Large intestine (tissue), 3 donors: ENCODE measurements around the gene KAT6B. TPM values are rescaled to one million over a fixed set of nuclear protein-coding genes. Genes with fewer than 3 reads are reported as not detected.
"Not testable (repeated sequence)": the region's sequence is repeated elsewhere in the genome, so short reads cannot be mapped to it uniquely, and the experiment has no call there.

Experiments
- DNase-seq, 2 donors: peaks; one replicate each; pipeline versions ENCODE4 v3.0.0 to v3.0.0-alpha.2; 2013
- H3K27ac ChIP-seq: one replicate; pipeline ENCODE4 v1.5.1; 2013; ENCODE audit warnings: low read length
- H3K27me3 ChIP-seq: 2 replicates; pipeline ENCODE4 v1.6.1; 2013; ENCODE audit warnings: low read length; ENCODE audit not compliant: control insufficient read depth, insufficient read depth
- H3K36me3 ChIP-seq: 2 replicates; pipeline ENCODE4 v1.6.1; 2013; ENCODE audit warnings: low read length; ENCODE audit not compliant: control insufficient read depth, insufficient read depth
- H3K4me1 ChIP-seq: one replicate; pipeline ENCODE4 v1.6.1; 2013; ENCODE audit warnings: low read length; ENCODE audit not compliant: control insufficient read depth, insufficient read depth
- H3K4me3 ChIP-seq: one replicate; pipeline ENCODE4 v1.5.1; 2013; ENCODE audit warnings: low read length
- H3K9me3 ChIP-seq: one replicate; pipeline ENCODE4 v1.6.1; 2013; ENCODE audit warnings: mild to moderate bottlenecking, low read depth, low read length, moderate library complexity; ENCODE audit not compliant: control insufficient read depth
- WGBS: methylation state at CpG from one replicate; pipeline ENCODE4 v1.1.5; 2013; ENCODE audit warnings: low lambda C conversion rate; ENCODE audit not compliant: insufficient coverage; 5-methylcytosine and 5-hydroxymethylcytosine counted together
- polyA plus RNA-seq: library from polyadenylated mRNA; unstranded; fragments of 120-200 nt; gene quantifications from one replicate; pipeline ENCODE4 v1.2.1, GENCODE V29; 2013

The KAT6B gene
- polyA plus RNA-seq, 1 donor: 16.4 TPM

DNA sequence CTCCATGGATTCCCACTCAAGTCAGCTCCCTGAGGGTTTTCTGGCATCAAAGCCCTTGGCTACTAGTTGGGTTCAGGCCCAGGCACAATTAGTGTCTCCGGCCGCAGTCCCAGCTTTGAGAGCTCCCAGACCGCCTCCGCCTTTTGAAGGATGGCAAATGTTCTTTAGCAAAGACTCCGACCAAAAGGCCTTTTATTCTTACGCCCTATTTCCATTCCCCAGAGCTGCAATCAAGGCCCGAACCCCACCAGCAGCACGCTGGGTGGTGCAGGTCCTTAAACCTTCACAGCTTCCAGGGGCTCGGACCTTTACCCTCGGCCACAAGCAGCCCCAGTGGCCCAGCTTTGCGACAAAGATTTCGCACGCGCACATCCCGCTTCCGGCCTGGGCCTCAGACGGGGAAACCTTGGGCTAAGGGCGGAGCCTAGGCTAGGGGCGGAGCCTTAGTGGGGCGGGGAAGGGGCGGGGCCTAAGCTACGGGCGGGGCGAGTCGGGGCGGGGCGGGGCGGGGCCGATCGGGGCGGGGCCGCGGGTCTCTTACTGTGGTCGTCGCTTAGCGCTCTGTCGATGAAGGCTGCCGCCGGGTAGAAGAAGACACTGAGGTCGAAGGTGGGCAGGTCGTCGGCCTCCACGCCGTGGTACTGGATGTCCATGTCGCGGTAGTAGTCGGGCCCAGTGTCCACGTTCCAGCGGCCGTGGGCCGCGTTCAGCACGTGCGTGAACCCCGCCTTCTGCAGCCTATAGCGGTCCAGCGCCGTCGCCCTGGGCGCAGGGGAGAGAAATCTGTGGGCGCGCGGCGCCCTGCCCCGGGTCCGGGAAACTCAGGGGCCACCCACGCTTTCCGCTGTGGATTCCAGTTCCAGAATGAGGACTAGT, 217.1 kb downstream of the KAT6B start:
- Histone ChIP-seq H3K27ac (no peak overlapping the region), H3K4me3 (no peak overlapping the region), H3K4me1 (no peaks in the 10 kb centered on the region), H3K27me3 (peaks cover 8% of the 10 kb centered on the region), H3K36me3 (no peaks in the 10 kb centered on the region), H3K9me3 (peaks cover 7% of the 10 kb centered on the region)
- DNase-seq: no peak
- no CpG with 5 or more reads among the region's 68 CpGs for WGBS

DNA sequence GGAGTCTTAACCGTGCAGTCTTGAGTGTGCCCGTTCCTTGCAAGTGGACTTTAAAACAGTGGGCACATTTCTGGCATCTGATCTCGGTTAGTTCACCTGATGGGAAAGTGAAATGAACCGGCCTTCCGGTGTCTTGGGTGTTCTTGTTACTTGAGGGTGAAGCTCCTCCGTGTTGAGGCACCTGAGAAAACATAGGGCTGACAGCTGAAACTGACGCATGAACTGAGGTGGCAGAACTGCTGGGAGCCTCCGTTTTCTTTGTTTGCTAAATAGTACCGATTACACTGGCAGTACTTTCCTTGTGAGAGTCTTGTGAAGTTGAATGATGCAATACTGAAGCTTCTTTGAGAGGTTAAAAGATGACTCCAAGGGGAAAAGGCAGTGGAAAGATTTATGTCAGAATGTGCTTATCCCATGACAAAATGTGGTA, 222.3 kb downstream of the KAT6B start:
- no peaks in the 10 kb centered on the region for H3K4me1 ChIP-seq
- whole genome bisulfite sequencing: 33% methylated on average over 1 of the region's 9 CpGs
- no peak overlapping the region for H3K27ac ChIP-seq
- H3K9me3 ChIP-seq: peaks cover 3% of the 10 kb centered on the region
- H3K36me3 ChIP-seq: no peaks in the 10 kb centered on the region
- no peak for DNase-seq
- H3K27me3 ChIP-seq: peaks cover 6% of the 10 kb centered on the region
- H3K4me3 ChIP-seq: no peak overlapping the region

DNA sequence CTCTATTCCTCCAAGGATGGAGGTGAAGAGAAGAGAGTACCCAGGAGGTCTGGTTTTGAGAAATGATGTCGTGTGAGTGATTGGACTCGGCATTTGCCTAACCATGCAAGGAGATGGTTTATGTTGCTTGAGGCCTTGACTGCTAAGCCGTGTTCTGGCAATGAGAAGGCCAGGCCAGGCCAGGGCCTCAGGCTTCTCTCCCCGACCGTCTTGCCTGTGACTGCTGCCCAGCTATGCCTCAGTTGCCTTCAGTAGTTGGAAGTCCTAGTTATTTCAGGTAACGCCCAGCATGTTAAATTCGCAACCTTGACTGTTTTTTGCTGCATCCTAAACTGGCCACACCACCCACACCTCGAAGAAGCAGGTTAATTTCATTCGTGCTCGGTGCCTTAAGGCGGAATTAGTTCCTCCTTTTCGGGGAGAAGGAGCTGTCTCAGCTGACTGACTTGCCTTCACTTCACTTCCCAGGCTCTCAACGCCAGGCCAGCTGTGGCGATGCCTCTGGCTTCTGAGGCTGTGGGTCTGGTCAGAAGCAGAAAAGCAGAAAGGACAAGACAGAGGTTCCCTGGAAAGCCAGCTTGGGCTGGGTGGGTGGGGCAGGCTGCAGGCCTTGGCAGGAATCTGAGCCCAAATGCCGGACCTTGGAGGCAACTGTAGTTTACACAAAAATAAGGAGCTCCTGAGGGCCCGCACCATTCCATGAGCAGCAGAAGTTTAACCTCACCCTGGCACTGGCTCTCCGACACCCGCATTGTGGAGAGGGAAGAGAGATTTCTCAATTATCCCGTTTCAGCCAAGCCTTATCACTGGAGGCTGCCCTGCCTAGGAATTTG, 223.1 kb downstream of the KAT6B start:
- no peak overlapping the region for H3K27ac ChIP-seq
- no peak for DNase-seq

DNA sequence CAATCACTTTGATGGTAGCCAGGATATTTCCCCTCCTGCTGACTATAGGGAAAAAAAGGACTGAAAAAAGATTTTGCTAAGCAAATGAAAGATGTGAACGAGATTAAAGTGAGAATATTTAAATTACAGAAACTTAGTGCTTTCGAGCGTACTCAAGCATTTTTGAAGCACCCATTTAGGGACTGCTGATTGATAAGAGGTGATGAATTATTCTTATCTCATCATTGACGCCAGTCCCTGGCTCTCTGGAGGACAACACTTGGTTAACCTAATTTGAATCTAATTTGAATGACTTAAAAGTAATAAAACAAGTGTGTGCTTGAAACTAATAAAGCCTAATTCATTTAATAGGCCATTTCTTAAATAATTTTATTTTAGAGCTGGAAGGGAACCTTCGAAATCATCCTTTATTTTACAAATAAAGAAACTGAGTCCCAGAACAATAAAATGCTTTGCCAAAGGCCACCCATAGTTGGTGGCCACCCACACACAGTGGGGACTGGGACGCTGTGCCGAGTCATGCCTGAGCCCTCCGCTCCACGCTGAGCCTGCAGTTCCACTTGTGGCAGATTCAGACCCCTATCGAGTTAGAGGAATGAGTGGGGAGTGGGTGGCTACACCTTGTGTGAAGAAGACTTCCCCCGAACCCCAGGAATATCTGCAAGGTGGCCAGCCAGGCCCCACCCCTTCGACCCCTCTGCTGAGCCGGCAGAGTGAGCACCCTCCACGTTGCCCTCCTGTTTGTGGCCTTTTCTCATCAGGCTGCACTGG, 223.9 kb downstream of the KAT6B start:
- H3K27me3 ChIP-seq: no peaks in the 10 kb centered on the region

More for the DNA sequence above, 223.1 kb downstream of the KAT6B start:
- no CpG with 5 or more reads among the region's 19 CpGs for WGBS
- Histone ChIP-seq H3K4me3 (no peak overlapping the region), H3K4me1 (no peaks in the 10 kb centered on the region), H3K27me3 (no peaks in the 10 kb centered on the region), H3K9me3 (no peaks in the 10 kb centered on the region), H3K36me3 (no peaks in the 10 kb centered on the region)

DNA sequence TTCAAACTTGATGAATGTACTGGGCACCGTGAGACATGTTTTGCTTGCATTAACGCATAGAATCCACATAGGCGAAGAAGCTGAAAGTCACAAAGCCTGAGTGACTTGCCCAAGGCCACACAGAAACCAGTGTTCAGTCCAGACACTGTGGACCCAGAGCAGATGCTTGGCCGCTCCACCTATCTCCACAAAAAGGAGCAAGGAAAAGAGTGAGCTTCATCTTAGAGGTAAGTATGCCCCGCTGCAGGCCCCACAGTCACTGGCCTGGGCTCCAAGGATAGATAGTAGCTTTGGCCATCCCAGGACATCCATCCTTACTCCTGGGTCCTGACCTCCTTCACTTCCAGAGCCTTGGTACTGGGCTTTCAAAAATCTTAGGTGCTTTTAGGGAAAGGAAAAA, 224.9 kb downstream of the KAT6B start:
- Histone ChIP-seq H3K9me3 (no peaks in the 10 kb centered on the region), H3K4me3 (no peak overlapping the region), H3K4me1 (no peaks in the 10 kb centered on the region), H3K27ac (no peak overlapping the region), H3K27me3 (no peaks in the 10 kb centered on the region), H3K36me3 (no peaks in the 10 kb centered on the region)
- no peak for DNase-seq
- no CpG with 5 or more reads among the region's 5 CpGs for WGBS

More for the DNA sequence above, 223.9 kb downstream of the KAT6B start:
- DNase-seq: no peak
- Histone ChIP-seq H3K9me3 (no peaks in the 10 kb centered on the region), H3K36me3 (no peaks in the 10 kb centered on the region), H3K27ac (no peak overlapping the region), H3K4me3 (no peak overlapping the region), H3K4me1 (no peaks in the 10 kb centered on the region)
- 83% methylated on average over 1 of the region's 14 CpGs for WGBS

DNA sequence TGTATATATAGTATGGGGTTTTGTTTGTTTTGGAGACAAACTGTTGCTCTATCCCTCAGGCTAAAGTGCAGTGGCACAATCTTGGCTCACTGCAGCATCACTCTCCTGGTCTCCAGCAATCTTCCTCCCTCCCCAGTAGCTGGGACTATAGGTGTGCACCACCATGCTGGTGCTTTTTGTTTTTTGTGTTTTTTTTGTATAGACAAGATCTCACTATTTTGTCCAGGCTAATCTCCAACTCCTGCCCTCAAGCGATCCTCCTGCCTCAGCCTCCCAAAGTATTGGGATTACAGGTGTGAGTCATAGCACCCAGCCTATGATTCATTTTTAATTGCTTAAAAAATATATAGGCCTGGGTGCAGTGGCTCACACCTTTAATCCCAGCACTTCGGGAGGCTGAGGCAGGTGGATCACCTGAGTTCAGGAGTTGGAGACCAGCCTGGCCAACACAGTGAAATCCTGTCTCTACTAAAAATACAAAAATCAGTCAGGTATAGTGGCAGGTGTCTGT, 229.6 kb downstream of the KAT6B start:
- H3K9me3 ChIP-seq, H3K4me3 ChIP-seq, H3K27ac ChIP-seq, H3K4me1 ChIP-seq, H3K27me3 ChIP-seq, H3K36me3 ChIP-seq, DNase-seq: not testable (repeated sequence)
- WGBS: no CpG with 5 or more reads among the region's 2 CpGs

DNA sequence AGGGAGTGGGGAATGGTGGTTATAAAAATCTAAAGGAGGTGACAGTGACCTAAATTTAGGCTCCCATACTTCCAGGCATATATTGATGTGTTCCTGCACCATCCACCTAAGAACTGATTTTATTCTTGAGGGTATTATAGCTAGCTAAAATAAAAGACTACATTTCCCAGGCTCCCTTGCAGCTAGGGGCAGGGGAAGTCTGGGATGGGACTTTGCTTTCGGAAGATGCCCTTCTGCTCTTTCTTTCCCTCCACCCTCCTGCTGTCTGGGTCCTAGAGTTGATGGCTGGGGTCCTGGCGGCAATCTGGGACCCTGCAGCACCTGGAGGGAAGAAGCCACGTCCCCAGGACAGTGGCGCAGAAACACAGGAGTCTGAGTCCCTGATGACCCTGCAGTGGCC, 231.3 kb downstream of the KAT6B start:
- H3K4me3 ChIP-seq: no peak overlapping the region
- WGBS: no CpG with 5 or more reads among the region's 4 CpGs
- no peaks in the 10 kb centered on the region for H3K4me1 ChIP-seq
- no peaks in the 10 kb centered on the region for H3K36me3 ChIP-seq
- no peaks in the 10 kb centered on the region for H3K9me3 ChIP-seq
- H3K27ac ChIP-seq: no peak overlapping the region
- DNase-seq: no peak
- H3K27me3 ChIP-seq: no peaks in the 10 kb centered on the region

DNA sequence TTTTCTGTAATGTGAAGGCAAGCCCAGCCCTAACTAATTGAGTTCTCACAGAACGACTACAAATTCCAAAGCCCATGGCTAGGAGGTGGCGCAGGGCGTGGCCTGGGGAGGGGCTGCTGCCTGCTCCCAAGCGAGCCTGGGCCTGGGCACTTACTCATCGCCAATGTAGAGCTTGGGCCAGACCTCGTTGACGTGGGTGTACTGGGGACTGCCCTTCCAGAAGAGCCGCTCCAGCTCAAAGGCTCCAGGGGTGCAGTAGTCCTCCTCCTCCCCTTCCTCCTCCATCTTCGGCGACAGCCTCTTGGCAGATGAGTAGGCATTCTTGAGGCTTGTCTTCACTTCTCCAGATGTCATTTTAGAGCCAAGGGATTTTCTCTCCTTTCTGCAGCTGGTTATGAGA, 231.8 kb downstream of the KAT6B start:
- Histone ChIP-seq H3K4me3 (no peak overlapping the region), H3K4me1 (no peaks in the 10 kb centered on the region), H3K27ac (no peak overlapping the region), H3K9me3 (no peaks in the 10 kb centered on the region), H3K27me3 (no peaks in the 10 kb centered on the region), H3K36me3 (no peaks in the 10 kb centered on the region)
- no peak for DNase-seq
- no CpG with 5 or more reads among the region's 10 CpGs for WGBS

DNA sequence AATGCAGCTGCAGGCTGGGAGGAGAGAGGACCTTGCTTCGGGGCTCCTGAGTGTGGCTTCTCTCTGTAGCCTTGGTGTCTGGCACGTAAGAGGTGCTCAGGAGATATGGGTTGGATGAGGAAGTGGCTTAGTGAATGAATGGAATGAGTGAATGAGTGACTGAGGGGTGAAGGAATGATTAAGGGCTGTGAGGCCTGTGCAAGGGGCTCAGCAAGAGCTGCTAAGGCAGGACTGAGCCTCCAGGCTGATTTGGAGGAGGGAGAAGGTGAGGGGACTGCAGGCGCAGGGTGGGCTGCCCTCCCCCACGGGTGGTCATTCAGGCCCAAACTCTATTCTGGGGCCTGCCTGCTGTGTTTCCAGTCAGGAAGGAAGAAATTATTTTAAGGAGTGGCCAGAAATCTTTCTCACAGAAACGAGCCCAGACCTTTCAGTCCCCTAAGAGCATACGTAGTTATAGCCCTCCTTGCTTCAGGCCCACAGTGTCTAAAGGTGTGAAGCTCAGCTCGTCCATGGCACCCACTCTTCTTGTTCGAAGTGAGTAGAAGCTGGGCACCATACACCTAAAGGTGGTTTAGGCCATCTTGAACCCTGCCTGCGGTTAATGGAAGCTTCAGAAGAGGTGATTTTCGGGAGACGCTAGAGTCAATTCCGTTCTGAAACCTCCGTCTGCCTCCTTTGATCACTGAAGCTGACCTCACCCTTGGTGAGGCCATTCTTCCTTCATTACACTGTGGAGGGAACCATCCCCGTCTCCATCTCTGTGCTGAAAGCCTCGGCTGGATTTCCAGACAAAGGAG, 235.5 kb downstream of the KAT6B start:
- Histone ChIP-seq H3K4me1 (no peaks in the 10 kb centered on the region), H3K9me3 (no peaks in the 10 kb centered on the region), H3K4me3 (no peak overlapping the region), H3K27ac (no peak overlapping the region), H3K36me3 (no peaks in the 10 kb centered on the region), H3K27me3 (no peaks in the 10 kb centered on the region)
- no peak for DNase-seq
- 100% methylated on average over 1 of the region's 15 CpGs for WGBS
